Measurements from ENCODE around the gene EFR3B. TPM values are rescaled to one million over a fixed set of nuclear protein-coding genes. Genes with fewer than 3 reads are reported as not detected.

EFR3B gene
- total RNA-seq, 1 experiment from 2014 or later, result 7.0 TPM

- no peak for DNase-seq
- no peak overlapping the region for H3K56ac ChIP-seq (ENCODE audit: insufficient read length, low read depth, low read length)
- no peak overlapping the region for H3K9ac ChIP-seq (ENCODE audit: extremely low read depth, insufficient read length, low read length)
- no peak overlapping the region for H3K4ac ChIP-seq (ENCODE audit: low read depth, low read length)
- no peak overlapping the region for H2BK20ac ChIP-seq (ENCODE audit: low read depth, low read length, poor library complexity, severe bottlenecking)
- no peaks in the 10 kb centered on the region for H3K36me3 Mint-ChIP-seq (ENCODE audit: insufficient read depth in 1 of 3, low read depth in 3 of 3)
- H3K18ac ChIP-seq (ENCODE audit: insufficient read length, low read depth, low read length), result no peak overlapping the region
- no peaks in the 10 kb centered on the region for H3K9me3 ChIP-seq (ENCODE audit: control insufficient read depth, low read depth, low read length)
- peaks cover 27% of the 10 kb centered on the region; the same call in 1 of the 2 replicates for H3K27me3 ChIP-seq (ENCODE audit: insufficient read depth, low read length)
- no peak overlapping the region for H2AFZ ChIP-seq (ENCODE audit: low read length)
- no peak overlapping the region for H2BK12ac ChIP-seq (ENCODE audit: insufficient read length, low read depth, low read length)
- H3K4me2 ChIP-seq (ENCODE audit: insufficient read depth, insufficient read length, low read length), result no peak overlapping the region
- H3K23me2 ChIP-seq (ENCODE audit: insufficient read length, low read depth, low read length, poor library complexity, severe bottlenecking), result no peaks in the 10 kb centered on the region
- H2BK5ac ChIP-seq (ENCODE audit: insufficient read length, low read length), result no peak overlapping the region
- H3T11ph ChIP-seq (ENCODE audit: low read length), result no peak overlapping the region
- no peaks in the 10 kb centered on the region for H4K20me1 ChIP-seq (ENCODE audit: control insufficient read depth, insufficient read depth, insufficient read length)
- no CpG with 5 or more reads among the region's 7 CpGs for WGBS (ENCODE audit: extremely low coverage, insufficient read length, low lambda C conversion rate)
- no peak overlapping the region for H2AK5ac ChIP-seq (ENCODE audit: insufficient read length, low read length)
- H3K27ac ChIP-seq (ENCODE audit: insufficient read length, low read depth, low read length), result no peak overlapping the region
- no peaks in the 10 kb centered on the region; a peak in 1 of 5 replicates for H3K9me3 Mint-ChIP-seq
- no peak overlapping the region for H3K4me3 Mint-ChIP-seq
- H3K79me2 ChIP-seq (ENCODE audit: insufficient read depth, low read length), result no peaks in the 10 kb centered on the region
- H2BK15ac ChIP-seq (ENCODE audit: low read depth, low read length), result no peak overlapping the region
- H3K14ac ChIP-seq (ENCODE audit: insufficient read depth, low read length), result no peak overlapping the region
- H2BK120ac ChIP-seq (ENCODE audit: low read depth, low read length, poor library complexity, severe bottlenecking), result no peak overlapping the region
- no peaks in the 10 kb centered on the region for H3K4me1 ChIP-seq (ENCODE audit: insufficient read depth, low read length)
- no peaks in the 10 kb centered on the region for H3K79me1 ChIP-seq (ENCODE audit: insufficient read depth, low read depth, low read length, poor library complexity, severe bottlenecking)
- H4K8ac ChIP-seq (replicated peaks; ENCODE audit: insufficient read length, low read depth, low read length), result no peak overlapping the region
- H3K27ac Mint-ChIP-seq, result no peak overlapping the region
- no peak overlapping the region for H3K23ac ChIP-seq (ENCODE audit: insufficient read length, low read depth, low read length)
- H3K27me3 Mint-ChIP-seq (ENCODE audit: low read depth), result peaks cover 74% of the 10 kb centered on the region
- peaks cover 6 to 11% of the 10 kb centered on the region in 2 experiments for H3K4me1 Mint-ChIP-seq
- no peak overlapping the region for H4K91ac ChIP-seq (ENCODE audit: insufficient read length, low read depth, low read length)
- no peak overlapping the region for H4K5ac ChIP-seq (ENCODE audit: insufficient read length, low read depth, low read length)
- TF ChIP-seq, protein P1, sequence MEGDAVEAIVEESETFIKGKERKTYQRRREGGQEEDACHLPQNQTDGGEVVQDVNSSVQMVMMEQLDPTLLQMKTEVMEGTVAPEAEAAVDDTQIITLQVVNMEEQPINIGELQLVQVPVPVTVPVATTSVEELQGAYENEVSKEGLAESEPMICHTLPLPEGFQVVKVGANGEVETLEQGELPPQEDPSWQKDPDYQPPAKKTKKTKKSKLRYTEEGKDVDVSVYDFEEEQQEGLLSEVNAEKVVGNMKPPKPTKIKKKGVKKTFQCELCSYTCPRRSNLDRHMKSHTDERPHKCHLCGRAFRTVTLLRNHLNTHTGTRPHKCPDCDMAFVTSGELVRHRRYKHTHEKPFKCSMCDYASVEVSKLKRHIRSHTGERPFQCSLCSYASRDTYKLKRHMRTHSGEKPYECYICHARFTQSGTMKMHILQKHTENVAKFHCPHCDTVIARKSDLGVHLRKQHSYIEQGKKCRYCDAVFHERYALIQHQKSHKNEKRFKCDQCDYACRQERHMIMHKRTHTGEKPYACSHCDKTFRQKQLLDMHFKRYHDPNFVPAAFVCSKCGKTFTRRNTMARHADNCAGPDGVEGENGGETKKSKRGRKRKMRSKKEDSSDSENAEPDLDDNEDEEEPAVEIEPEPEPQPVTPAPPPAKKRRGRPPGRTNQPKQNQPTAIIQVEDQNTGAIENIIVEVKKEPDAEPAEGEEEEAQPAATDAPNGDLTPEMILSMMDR (conservative IDR thresholded peaks at IDR 0.05), result no peak; the same call in 2 of the 3 replicates
These were observed 129.0 kb downstream of the EFR3B start for GRCh38 chr2:25170888-25171287.
